Loucy (cell line): ENCODE measurements around the gene SOS1.

Source experiments
- CTCF ChIP-seq: fragments of 200-600 bp; sonication (generic); conservative IDR thresholded peaks from 2 replicates; pipeline ENCODE4 v1.5.1; 2014; ENCODE audit warnings: mild to moderate bottlenecking, antibody characterized with exemption, low read length
- EZH2phosphoT487 ChIP-seq: fragments of 200-600 bp; IDR thresholded peaks from 2 replicates; pipeline ENCODE4 v1.6.1; 2018; ENCODE audit warnings: antibody characterized with exemption, mild to moderate bottlenecking, moderate library complexity, borderline replicate concordance

GRCh38 chr2:39124000-39124745 is 3.3 kb upstream of the SOS1 start:
- no peak for TF ChIP-seq EZH2phosphoT487
- TF ChIP-seq CTCF: peak; percentile 65
